ENCODE measurements around the gene OPN3.
"Not testable (repeated sequence)": the region's sequence is repeated elsewhere in the genome, so short reads cannot be mapped to it uniquely, and the experiment has no call there.

The OPN3 gene

GRCh38 chr1:241666419-241666818 is 26.2 kb upstream of the OPN3 start:
- H3K27ac ChIP-seq = no peak overlapping the region
- DNase-seq (ENCODE audit: low spot score) = no peak
- TF ChIP-seq CTCF (conservative IDR thresholded peaks at IDR 0.05; ENCODE audit: low read depth) = no peak
- POLR2A ChIA-PET (ENCODE audit: low non-redundant PET) = no interaction called here
- CTCF ChIA-PET = interaction anchor here (0.6 kb wide), 1 partner anchor 119 kb away, joined by 3 read pairs; no protein-coding TSS in a partner anchor

- no peak for TF ChIP-seq CTCF (conservative IDR thresholded peaks at IDR 0.05; ENCODE audit: low read depth)
- ChIA-PET CTCF (no interaction called here), POLR2A (ENCODE audit: low non-redundant PET) (no interaction called here)
- no peak overlapping the region for H3K27ac ChIP-seq
- no peak for DNase-seq (ENCODE audit: low spot score)
These were observed 20.3 kb upstream of the OPN3 start for GRCh38 chr1:241660424-241660972.

GRCh38 chr1:241659016-241659415 is 18.8 kb upstream of the OPN3 start:
- H3K27ac ChIP-seq; CTCF ChIA-PET; POLR2A ChIA-PET (ENCODE audit: low non-redundant PET); DNase-seq (ENCODE audit: low spot score): not testable (repeated sequence)

- no peak overlapping the region for H3K27ac ChIP-seq
- POLR2A ChIA-PET (ENCODE audit: low non-redundant PET) = no interaction called here
- CTCF ChIA-PET = interaction anchor here (0.7 kb wide), 1 partner anchor 116 kb away, joined by 6 read pairs; no protein-coding TSS in a partner anchor
- DNase-seq (ENCODE audit: low spot score) = no peak
- TF ChIP-seq CTCF (conservative IDR thresholded peaks at IDR 0.05; ENCODE audit: low read depth) = no peak
These were observed 18.1 kb upstream of the OPN3 start for GRCh38 chr1:241658081-241658793.

- POLR2A ChIA-PET (ENCODE audit: low non-redundant PET) = no interaction called here
- no peak overlapping the region for H3K27ac ChIP-seq
- DNase-seq (ENCODE audit: low spot score) = no peak
- CTCF ChIA-PET = no interaction called here
- TF ChIP-seq CTCF (conservative IDR thresholded peaks at IDR 0.05; ENCODE audit: low read depth) = no peak
These were observed 14.5 kb upstream of the OPN3 start for GRCh38 chr1:241654641-241655040.

GRCh38 chr1:241654019-241654418 is 13.8 kb upstream of the OPN3 start:
- CTCF ChIA-PET = no interaction called here
- no peak for TF ChIP-seq CTCF (conservative IDR thresholded peaks at IDR 0.05; ENCODE audit: low read depth)
- POLR2A ChIA-PET (ENCODE audit: low non-redundant PET) = no interaction called here
- H3K27ac ChIP-seq = no peak overlapping the region
- no peak for DNase-seq (ENCODE audit: low spot score)

- no peak within 1 kb of the TSS for H3K27ac ChIP-seq
- no peak for TF ChIP-seq CTCF (conservative IDR thresholded peaks at IDR 0.05; ENCODE audit: low read depth)
- ChIA-PET CTCF (no interaction called here), POLR2A (ENCODE audit: low non-redundant PET) (no interaction called here)
- no peak for DNase-seq (ENCODE audit: low spot score)
These were observed 11.8 kb upstream of the OPN3 start, which contains the start of gene WDR64 for GRCh38 chr1:241652012-241652411. WDR64 (plus strand) TSS chr1:241652281; CDS start chr1:241652485, 204 bp downstream.
